Measurements from ENCODE around the gene AJUBA. TPM values are rescaled to one million over a fixed set of nuclear protein-coding genes. Genes with fewer than 3 reads are reported as not detected.

AJUBA gene
- total RNA-seq = 21.6 and 30.0 TPM in 2 replicates

GRCh38 chr14:22982477-22983245 is at the start of gene AJUBA:
Gene AJUBA, minus strand, starts transcription at chr14:22982551. Its CDS starts 285 bp downstream, at chr14:22982266.

GRCh38 chr14:23009939-23010726 is 27.8 kb upstream of the AJUBA start, which contains the start of gene C14orf93:
Gene C14orf93, minus strand, starts transcription at chr14:23010143. Its CDS starts 11,120 bp downstream, at chr14:22999023.

GRCh38 chr14:22929104-22929960 is 53.0 kb downstream of the AJUBA start, which contains the start of gene PRMT5:
Gene PRMT5, minus strand, starts transcription at chr14:22929376. Its CDS starts 15 bp downstream, at chr14:22929361.

Other genes with a start within 250 kb of the AJUBA start
- gene OXA1L, start 215.9 kb downstream of the AJUBA start, total RNA-seq = 111 and 165 TPM in 2 replicates
- gene SLC7A7, start 167.1 kb downstream of the AJUBA start, total RNA-seq = 1.6 and 2.6 TPM in 2 replicates
- 102 and 274 TPM in 2 replicates for gene MRPL52, start 152.7 kb downstream of the AJUBA start, total RNA-seq
- 435 and 437 TPM in 2 replicates for gene MMP14, start 146.0 kb downstream of the AJUBA start, total RNA-seq
- gene LRP10, start 110.8 kb downstream of the AJUBA start, total RNA-seq = 98.4 and 113 TPM in 2 replicates
- 0.58 TPM in 1 of 2 replicates, not detected in the other for gene REM2, start 99.3 kb downstream of the AJUBA start, total RNA-seq
- gene RBM23, start 63.4 kb downstream of the AJUBA start, total RNA-seq = 44.4 and 75.1 TPM in 2 replicates
- 86.1 and 97.2 TPM in 2 replicates for gene PRMT5, start 53.2 kb downstream of the AJUBA start, total RNA-seq
- gene HAUS4, start 25.5 kb downstream of the AJUBA start, total RNA-seq = 61.4 and 69.8 TPM in 2 replicates
- 11.2 and 15.8 TPM in 2 replicates for gene C14orf93, start 27.6 kb upstream of the AJUBA start, total RNA-seq
- gene PSMB5, start 52.3 kb upstream of the AJUBA start, total RNA-seq = 351 and 468 TPM in 2 replicates
- not detected in 2 replicates for gene PSMB11, start 59.7 kb upstream of the AJUBA start, total RNA-seq
- gene CDH24, start 75.0 kb upstream of the AJUBA start, total RNA-seq = 5.0 and 7.2 TPM in 2 replicates
- gene ACIN1, start 112.6 kb upstream of the AJUBA start, total RNA-seq = 67.0 and 77.6 TPM in 2 replicates
- gene C14orf119, start 113.0 kb upstream of the AJUBA start, total RNA-seq = 66.1 and 75.5 TPM in 2 replicates
- 0.58 TPM in 1 of 2 replicates, not detected in the other for gene CIROP, start 122.4 kb upstream of the AJUBA start, total RNA-seq
- gene CEBPE, start 136.7 kb upstream of the AJUBA start, total RNA-seq = not detected in 2 replicates
- gene SLC7A8, start 201.1 kb upstream of the AJUBA start, total RNA-seq = 6.9 and 13.1 TPM in 2 replicates